ENCODE measurements around the gene RAB24.

- no peak for TF ChIP-seq EZH2phosphoT487 (IDR thresholded peaks at IDR 0.05; ENCODE audit: low read depth, severe bottlenecking, unreplicated experiment)
- TF ChIP-seq CTCF (IDR thresholded peaks at IDR 0.05; ENCODE audit: poor library complexity), result no peak
- no peak for TF ChIP-seq EZH2 (IDR thresholded peaks at IDR 0.05; ENCODE audit: borderline replicate concordance)
Measured at GRCh38 chr5:177299697-177300096, 3.8 kb downstream of the RAB24 start.
